ENCODE measurements around the gene RBM14.

DNA sequence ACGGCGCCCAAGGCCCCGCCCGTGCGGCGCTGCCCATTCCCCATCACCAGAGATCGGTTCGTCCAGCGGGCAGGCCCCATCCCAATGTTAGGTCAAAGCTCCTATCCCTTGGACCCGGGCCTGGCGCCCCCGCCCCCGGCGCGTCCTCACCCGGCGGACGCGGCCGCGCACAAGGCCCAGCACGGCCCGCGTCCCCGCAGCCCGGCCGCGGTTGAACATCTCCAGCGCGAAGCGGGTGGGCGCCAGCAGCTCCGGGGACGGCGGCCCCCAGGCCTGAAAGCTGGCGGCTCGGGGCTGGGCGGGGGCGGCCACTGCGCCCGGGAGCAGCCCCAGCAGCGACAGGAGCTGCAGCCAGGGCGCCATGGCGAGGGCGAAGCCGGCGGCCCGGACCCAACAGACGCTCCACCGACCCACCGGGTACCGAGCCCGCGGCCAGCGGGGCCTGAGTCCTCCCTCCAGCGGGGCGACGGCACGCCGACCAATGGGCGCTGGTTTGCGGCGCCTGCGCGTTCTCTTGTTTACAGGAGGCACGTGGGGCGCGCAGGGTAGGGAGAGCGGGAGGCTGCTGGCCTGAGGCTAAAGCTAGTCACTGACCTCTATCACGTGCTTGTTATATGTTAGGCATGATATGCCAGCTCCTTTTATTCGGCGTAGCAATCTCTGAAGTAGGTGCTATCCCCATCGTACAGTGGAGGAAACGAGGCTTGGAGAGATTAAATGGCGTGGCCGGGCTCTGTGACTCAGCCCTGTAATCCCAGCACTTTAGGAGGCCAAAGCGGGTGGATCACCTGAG lies 48.1 kb upstream of the RBM14 start, which contains the start of gene CTSF:
- TF ChIP-seq POLR2AphosphoS5 (IDR thresholded peaks at IDR 0.05; ENCODE audit: insufficient read depth in 1 of 2, low read depth in 1 of 2) = peak; percentile 52 to 79
- TF ChIP-seq, protein P1, sequence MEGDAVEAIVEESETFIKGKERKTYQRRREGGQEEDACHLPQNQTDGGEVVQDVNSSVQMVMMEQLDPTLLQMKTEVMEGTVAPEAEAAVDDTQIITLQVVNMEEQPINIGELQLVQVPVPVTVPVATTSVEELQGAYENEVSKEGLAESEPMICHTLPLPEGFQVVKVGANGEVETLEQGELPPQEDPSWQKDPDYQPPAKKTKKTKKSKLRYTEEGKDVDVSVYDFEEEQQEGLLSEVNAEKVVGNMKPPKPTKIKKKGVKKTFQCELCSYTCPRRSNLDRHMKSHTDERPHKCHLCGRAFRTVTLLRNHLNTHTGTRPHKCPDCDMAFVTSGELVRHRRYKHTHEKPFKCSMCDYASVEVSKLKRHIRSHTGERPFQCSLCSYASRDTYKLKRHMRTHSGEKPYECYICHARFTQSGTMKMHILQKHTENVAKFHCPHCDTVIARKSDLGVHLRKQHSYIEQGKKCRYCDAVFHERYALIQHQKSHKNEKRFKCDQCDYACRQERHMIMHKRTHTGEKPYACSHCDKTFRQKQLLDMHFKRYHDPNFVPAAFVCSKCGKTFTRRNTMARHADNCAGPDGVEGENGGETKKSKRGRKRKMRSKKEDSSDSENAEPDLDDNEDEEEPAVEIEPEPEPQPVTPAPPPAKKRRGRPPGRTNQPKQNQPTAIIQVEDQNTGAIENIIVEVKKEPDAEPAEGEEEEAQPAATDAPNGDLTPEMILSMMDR (IDR thresholded peaks at IDR 0.05) = no peak
